Measurements from ENCODE around the gene TAP2. TPM values are rescaled to one million over a fixed set of nuclear protein-coding genes. Genes with fewer than 3 reads are reported as not detected.

TAP2 gene
- total RNA-seq, 4 donors from 2014 or later: 6.9 to 16.0 (median 11.1) TPM

DNA sequence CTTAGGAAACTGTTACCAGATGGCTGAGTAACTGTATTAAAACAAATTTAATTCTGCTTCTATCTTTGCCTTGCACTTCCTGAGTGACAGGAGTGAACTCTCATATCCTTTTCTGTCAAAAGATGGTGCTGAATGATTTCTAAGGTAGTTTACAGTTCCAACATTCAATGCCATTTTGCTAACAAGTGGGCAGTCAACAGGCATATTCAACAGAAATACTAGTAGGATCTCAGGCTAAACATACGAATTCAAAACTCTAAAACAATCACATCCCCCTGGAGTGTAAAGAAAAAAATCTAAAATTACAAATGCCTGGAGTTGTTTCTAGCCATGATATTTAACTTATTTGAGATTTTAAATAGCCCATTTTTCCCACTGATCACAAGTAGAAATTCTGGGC lies 22.1 kb upstream of the TAP2 start:
- Histone ChIP-seq H3K36me3 (peaks cover 0 to 34% of the 10 kb centered on the region in 2 donors), H3K4me1 (peaks cover 0 to 6% (median 4%) of the 10 kb centered on the region in 3 donors), H3K27ac (peak overlapping the region in 1 of 4 donors; percentile 30), H3K9me3 (no peaks in the 10 kb centered on the region), H3K4me3 (no peak overlapping the region), H3K27me3 (no peaks in the 10 kb centered on the region)
- no peak for ATAC-seq
- WGBS, 2 donors (ENCODE audit: low coverage in 1 of 2): 57 to 63% methylated on average over 1 of the region's 1 CpG
- TF ChIP-seq CTCF (IDR thresholded peaks at IDR 0.05): no peak
- no peak for TF ChIP-seq POLR2A (IDR thresholded peaks at IDR 0.05)
- TF ChIP-seq EP300 (IDR thresholded peaks at IDR 0.05): no peak
- no peak for TF ChIP-seq POLR2AphosphoS5 (IDR thresholded peaks at IDR 0.05)

DNA sequence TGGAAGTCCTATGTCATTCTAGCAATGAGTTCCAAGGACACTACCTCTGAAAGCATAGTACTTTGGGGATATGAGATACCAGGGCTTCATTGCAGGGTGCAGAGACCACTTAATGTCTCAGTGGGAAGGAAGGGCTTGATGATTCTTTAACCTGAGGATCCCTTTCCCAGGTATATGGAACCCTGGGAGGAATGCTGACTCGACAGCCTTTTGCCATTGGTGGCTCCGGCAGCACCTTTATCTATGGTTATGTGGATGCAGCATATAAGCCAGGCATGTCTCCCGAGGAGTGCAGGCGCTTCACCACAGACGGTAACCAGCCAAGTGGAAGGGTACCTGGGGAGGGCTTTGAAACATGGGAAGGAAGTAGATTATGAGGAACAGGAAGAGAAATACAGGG lies 19.7 kb upstream of the TAP2 start:
- no peaks in the 10 kb centered on the region for H3K9me3 ChIP-seq
- ATAC-seq: no peak
- H3K36me3 ChIP-seq: peaks cover 0 to 34% of the 10 kb centered on the region in 2 donors
- TF ChIP-seq POLR2AphosphoS5 (IDR thresholded peaks at IDR 0.05): no peak
- TF ChIP-seq CTCF (IDR thresholded peaks at IDR 0.05): no peak
- TF ChIP-seq EP300 (IDR thresholded peaks at IDR 0.05): no peak
- TF ChIP-seq POLR2A (IDR thresholded peaks at IDR 0.05): no peak
- H3K27me3 ChIP-seq: no peaks in the 10 kb centered on the region
- H3K4me1 ChIP-seq: peaks cover 3 to 19% (median 10%) of the 10 kb centered on the region in 3 donors
- H3K27ac ChIP-seq: no peak overlapping the region
- H3K4me3 ChIP-seq: no peak overlapping the region
- 92 to 100% methylated on average over 4 to 5 of the region's 5 CpGs for WGBS, 2 donors (ENCODE audit: low coverage in 1 of 2)

GRCh38 chr6:32857156-32857891 lies 18.8 kb upstream of the TAP2 start:
- H3K9me3 ChIP-seq: no peaks in the 10 kb centered on the region
- ATAC-seq: no peak
- TF ChIP-seq CTCF (IDR thresholded peaks at IDR 0.05) (no peak), POLR2AphosphoS5 (IDR thresholded peaks at IDR 0.05) (no peak), POLR2A (IDR thresholded peaks at IDR 0.05) (no peak), EP300 (IDR thresholded peaks at IDR 0.05) (no peak)
- WGBS, 2 donors (ENCODE audit: low coverage in 1 of 2): 84 to 89% methylated on average over 9 to 13 of the region's 14 CpGs
- H3K4me1 ChIP-seq: peaks cover 3 to 22% (median 11%) of the 10 kb centered on the region in 3 donors
- peaks cover 0 to 34% of the 10 kb centered on the region in 2 donors for H3K36me3 ChIP-seq
- no peak overlapping the region for H3K27ac ChIP-seq
- no peaks in the 10 kb centered on the region for H3K27me3 ChIP-seq
- H3K4me3 ChIP-seq: no peak overlapping the region

DNA sequence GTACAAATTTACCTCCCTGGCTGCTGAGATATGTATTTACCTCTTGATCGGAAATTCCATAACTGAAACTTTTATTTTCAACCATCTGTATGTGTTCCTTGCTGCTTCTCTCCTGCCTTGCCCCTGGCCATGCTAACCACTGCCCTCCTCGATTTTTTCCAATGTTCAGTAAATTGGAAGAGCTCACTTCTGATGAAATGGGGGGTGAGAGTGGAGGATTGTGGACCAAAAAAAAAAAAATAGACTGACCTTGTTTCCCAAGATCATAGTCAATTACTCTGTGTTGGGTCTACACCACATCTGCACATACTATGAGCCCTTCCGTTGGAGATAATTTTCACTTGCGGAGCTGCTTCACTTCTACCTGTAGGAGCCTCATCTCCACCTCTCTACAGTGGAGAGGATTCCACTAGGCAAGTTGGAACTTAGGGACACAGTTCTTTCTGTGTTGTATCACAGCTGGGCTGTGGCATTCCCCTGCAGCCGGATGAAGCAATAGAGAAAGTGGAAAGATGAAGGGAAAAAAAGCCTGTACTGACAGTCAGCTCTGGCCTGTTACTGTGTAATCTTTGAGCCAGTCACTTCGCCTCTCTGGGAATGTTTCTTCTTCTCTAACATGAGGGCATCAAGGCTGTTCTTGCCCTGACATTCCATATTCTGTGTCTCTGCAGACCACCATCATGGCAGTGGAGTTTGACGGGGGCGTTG lies 17.1 kb upstream of the TAP2 start:
- H3K9me3 ChIP-seq: no peaks in the 10 kb centered on the region
- H3K27ac ChIP-seq: peak overlapping the region in 3 of 4 donors; percentile 97 to 99 (median 98)
- WGBS, 2 donors (ENCODE audit: low coverage in 1 of 2): 81 to 93% methylated on average over 5 to 8 of the region's 8 CpGs
- H3K27me3 ChIP-seq: no peaks in the 10 kb centered on the region
- ATAC-seq: no peak
- TF ChIP-seq CTCF (IDR thresholded peaks at IDR 0.05) (no peak), EP300 (IDR thresholded peaks at IDR 0.05) (no peak), POLR2AphosphoS5 (IDR thresholded peaks at IDR 0.05) (no peak), POLR2A (IDR thresholded peaks at IDR 0.05) (no peak)
- H3K4me3 ChIP-seq: no peak overlapping the region
- H3K36me3 ChIP-seq: peaks cover 0 to 44% of the 10 kb centered on the region in 2 donors
- peaks cover 3 to 39% (median 20%) of the 10 kb centered on the region in 3 donors for H3K4me1 ChIP-seq
